RKO (cell line): ENCODE results near the gene OR2T11.
A peak's percentile ranks its signal among the peaks of the same experiment; 100 is the strongest.
"Not testable (repeated sequence)": the region's sequence is repeated elsewhere in the genome, so short reads cannot be mapped to it uniquely, and the experiment has no call there.

Experiments used
- DNase-seq: peaks from one replicate; pipeline ENCODE4 v3.0.0-alpha.2; 2016; ENCODE audit warnings: low spot score

Gene OR2T11

GRCh38 chr1:248634991-248635390 is at the start of gene OR2T11:
TSS of gene OR2T11 (minus strand) at chr1:248635091. CDS start at chr1:248627128, 7,963 bp downstream.
- not testable (repeated sequence) for DNase-seq

GRCh38 chr1:248681651-248682050 is 46.8 kb upstream of the OR2T11 start:
- no peak for DNase-seq

- no peak for DNase-seq
Observed at GRCh38 chr1:248670003-248670402, 35.1 kb upstream of the OR2T11 start.

GRCh38 chr1:248663453-248664328 is 28.8 kb upstream of the OR2T11 start:
- not testable (repeated sequence) for DNase-seq

- DNase-seq = not testable (repeated sequence)
Observed at GRCh38 chr1:248656797-248657196, 21.9 kb upstream of the OR2T11 start.

GRCh38 chr1:248655354-248655753 is 20.5 kb upstream of the OR2T11 start, which contains the start of gene OR2T27:
TSS of gene OR2T27 (minus strand) at chr1:248655528. CDS start at chr1:248650884, 4,644 bp downstream.
- DNase-seq = not testable (repeated sequence)

- DNase-seq = not testable (repeated sequence)
Observed at GRCh38 chr1:248648770-248649536, 14.1 kb upstream of the OR2T11 start.

- DNase-seq = not testable (repeated sequence)
Observed at GRCh38 chr1:248645178-248645577, 10.3 kb upstream of the OR2T11 start, which contains the start of gene OR2T35. TSS of gene OR2T35 (minus strand) at chr1:248645278. CDS start at chr1:248639258, 6,020 bp downstream.

- not testable (repeated sequence) for DNase-seq
Observed at GRCh38 chr1:248642971-248643651, 8.2 kb upstream of the OR2T11 start.

- not testable (repeated sequence) for DNase-seq
Observed at GRCh38 chr1:248641583-248641982, 6.7 kb upstream of the OR2T11 start.

GRCh38 chr1:248640906-248641305 is 6.0 kb upstream of the OR2T11 start:
- DNase-seq = not testable (repeated sequence)

- not testable (repeated sequence) for DNase-seq
Observed at GRCh38 chr1:248639652-248640051, 4.8 kb upstream of the OR2T11 start.

- DNase-seq = not testable (repeated sequence)
Observed at GRCh38 chr1:248636612-248637011, 1.7 kb upstream of the OR2T11 start.

GRCh38 chr1:248631354-248632008 is 3.4 kb downstream of the OR2T11 start:
- DNase-seq = peak; percentile 6

GRCh38 chr1:248630551-248630950 is 4.3 kb downstream of the OR2T11 start:
- no peak for DNase-seq

GRCh38 chr1:248627971-248628844 is 6.7 kb downstream of the OR2T11 start:
- DNase-seq = no peak

- DNase-seq = no peak
Observed at GRCh38 chr1:248625971-248626370, 8.9 kb downstream of the OR2T11 start.

- no peak for DNase-seq
Observed at GRCh38 chr1:248625166-248625565, 9.7 kb downstream of the OR2T11 start.

GRCh38 chr1:248622570-248623001 is 12.3 kb downstream of the OR2T11 start:
- DNase-seq = peak; percentile 61

- DNase-seq = no peak
Observed at GRCh38 chr1:248621770-248622169, 13.1 kb downstream of the OR2T11 start.
